Vagina (tissue), 2 donors: ENCODE results near the gene KCNN4. TPM values are rescaled to one million over a fixed set of nuclear protein-coding genes. Genes with fewer than 3 reads are reported as not detected.
"Not testable (repeated sequence)": the region's sequence is repeated elsewhere in the genome, so short reads cannot be mapped to it uniquely, and the experiment has no call there.

ENCODE experiments used
- DNase-seq, 2 donors: peaks; one replicate each; pipeline ENCODE4 v3.0.0-alpha.2; 2017; ENCODE audit errors: extremely low spot score in 2 of 2
- H3K27ac ChIP-seq: fragments of 200-600 bp; sonication (generic); one replicate; pipeline ENCODE4 v1.5.1; 2019
- H3K27me3 ChIP-seq: fragments of 200-600 bp; sonication (generic); one replicate; pipeline ENCODE4 v1.5.1; 2019
- H3K36me3 ChIP-seq, 2 donors: fragments of 200-600 bp; sonication (generic); one replicate each; pipeline ENCODE4 v1.5.1; 2017 to 2019
- H3K4me1 ChIP-seq: fragments of 200-600 bp; sonication (generic); one replicate; pipeline ENCODE4 v1.5.1; 2019
- H3K4me3 ChIP-seq, 2 donors: fragments of 200-600 bp; sonication (generic); 1 replicate in 1 of 2; 2 replicates in 1 of 2; pipeline ENCODE4 v1.5.1; 2016 to 2019
- H3K9me3 ChIP-seq: fragments of 200-600 bp; sonication (generic); one replicate; pipeline ENCODE4 v1.5.1; 2019
- CTCF ChIP-seq, 3 experiments: fragments of 450-650 bp in 2 of 3; fragments of 200-600 bp in 1 of 3; sonication (generic) in 1 of 3; IDR thresholded peaks; one replicate each; pipeline ENCODE4 v1.5.1; 2017 to 2019; ENCODE audit warnings: antibody characterized with exemption in 3 of 3, mild to moderate bottlenecking in 2 of 3, moderate library complexity in 2 of 3
- POLR2A ChIP-seq, 2 donors: fragments of 450-650 bp; IDR thresholded peaks; one replicate each; pipeline ENCODE4 v1.6.1; 2017; ENCODE audit warnings: antibody characterized with exemption in 2 of 2, mild to moderate bottlenecking in 2 of 2, moderate library complexity in 2 of 2
- POLR2AphosphoS5 ChIP-seq, 2 donors: sonication (generic); formaldehyde crosslinking; IDR thresholded peaks; one replicate each; pipeline ENCODE4 v1.9.0; 2017; ENCODE audit warnings: antibody characterized with exemption in 2 of 2, mild to moderate bottlenecking in 2 of 2, low read depth in 1 of 2; ENCODE audit not compliant: insufficient read depth in 1 of 2
- intact Hi-C: fragments of 100-400 bp; cut with DNase I; formaldehyde crosslinking; loops from one replicate; pipeline ENCODE4 v1.15.1; 2023
- total RNA-seq: library from RNA; depleted of rRNA; stranded (reverse); fragments of >200 nt; gene quantifications from one replicate; pipeline ENCODE4 v1.2.3, GENCODE V29; 2016

The KCNN4 gene
- total RNA-seq, 1 donor from 2014 or later: 16.2 TPM

- no peaks in the 10 kb centered on the region for H3K27me3 ChIP-seq
- H3K36me3 ChIP-seq: no peaks in the 10 kb centered on the region
- peaks cover 60% of the 10 kb centered on the region for H3K4me1 ChIP-seq
- H3K27ac ChIP-seq: peak overlapping the region; percentile 56
- DNase-seq: no peak
- no peaks in the 10 kb centered on the region for H3K9me3 ChIP-seq
- TF ChIP-seq POLR2AphosphoS5 (IDR thresholded peaks at IDR 0.05; ENCODE audit: insufficient read depth in 1 of 2, low read depth in 1 of 2) (no peak), CTCF (IDR thresholded peaks at IDR 0.05) (no peak), POLR2A (IDR thresholded peaks at IDR 0.05) (no peak)
- no peak overlapping the region for H3K4me3 ChIP-seq
- intact Hi-C loops: no loop called here
Observed at GRCh38 chr19:43777163-43777695, 3.5 kb downstream of the KCNN4 start.

GRCh38 chr19:43776286-43776685 lies 4.5 kb downstream of the KCNN4 start:
- H3K4me1 ChIP-seq: peaks cover 59% of the 10 kb centered on the region
- intact Hi-C loops: no loop called here
- no peaks in the 10 kb centered on the region for H3K9me3 ChIP-seq
- H3K27me3 ChIP-seq: no peaks in the 10 kb centered on the region
- H3K4me3 ChIP-seq: no peak overlapping the region
- H3K27ac ChIP-seq: no peak overlapping the region
- TF ChIP-seq CTCF (IDR thresholded peaks at IDR 0.05) (no peak), POLR2AphosphoS5 (IDR thresholded peaks at IDR 0.05; ENCODE audit: insufficient read depth in 1 of 2, low read depth in 1 of 2) (no peak), POLR2A (IDR thresholded peaks at IDR 0.05) (no peak)
- H3K36me3 ChIP-seq: no peaks in the 10 kb centered on the region
- no peak for DNase-seq

GRCh38 chr19:43775299-43775890 lies 5.4 kb downstream of the KCNN4 start:
- no peaks in the 10 kb centered on the region for H3K36me3 ChIP-seq
- peaks cover 50% of the 10 kb centered on the region for H3K4me1 ChIP-seq
- H3K4me3 ChIP-seq: no peak overlapping the region
- H3K27ac ChIP-seq: no peak overlapping the region
- TF ChIP-seq POLR2A (IDR thresholded peaks at IDR 0.05): no peak
- TF ChIP-seq POLR2AphosphoS5 (IDR thresholded peaks at IDR 0.05; ENCODE audit: insufficient read depth in 1 of 2, low read depth in 1 of 2): no peak
- no peak for TF ChIP-seq CTCF (IDR thresholded peaks at IDR 0.05)
- no peaks in the 10 kb centered on the region for H3K9me3 ChIP-seq
- DNase-seq: no peak
- no peaks in the 10 kb centered on the region for H3K27me3 ChIP-seq
- intact Hi-C loops: no loop called here

- peaks cover 45% of the 10 kb centered on the region for H3K4me1 ChIP-seq
- H3K36me3 ChIP-seq, DNase-seq, intact Hi-C loops, H3K27me3 ChIP-seq, H3K9me3 ChIP-seq, H3K27ac ChIP-seq: not testable (repeated sequence)
- H3K4me3 ChIP-seq: peak overlapping the region in 1 of 2 donors; percentile 42
Observed at GRCh38 chr19:43774940-43775258, 5.9 kb downstream of the KCNN4 start.

GRCh38 chr19:43774103-43774939 lies 6.5 kb downstream of the KCNN4 start:
- no peak for DNase-seq
- H3K27ac ChIP-seq: no peak overlapping the region

More at GRCh38 chr19:43774103-43774939, 6.5 kb downstream of the KCNN4 start:
- intact Hi-C loops: no loop called here
- H3K9me3 ChIP-seq: no peaks in the 10 kb centered on the region
- H3K4me3 ChIP-seq: peak overlapping the region; percentile 28 to 42
- H3K4me1 ChIP-seq: peaks cover 39% of the 10 kb centered on the region
- no peaks in the 10 kb centered on the region for H3K27me3 ChIP-seq
- H3K36me3 ChIP-seq: no peaks in the 10 kb centered on the region
- peak in 1 of 3 experiments; percentile 22 for TF ChIP-seq CTCF (IDR thresholded peaks at IDR 0.05)
- TF ChIP-seq POLR2AphosphoS5 (IDR thresholded peaks at IDR 0.05; ENCODE audit: insufficient read depth in 1 of 2, low read depth in 1 of 2): no peak
